Aorta (tissue), 5 donors: ENCODE results near the gene PEAR1. TPM values are rescaled to one million over a fixed set of nuclear protein-coding genes. Genes with fewer than 3 reads are reported as not detected.
"Not testable (repeated sequence)": the region's sequence is repeated elsewhere in the genome, so short reads cannot be mapped to it uniquely, and the experiment has no call there.

Source experiments
- ATAC-seq: fragments of 200-7000 bp; cut with Tn5 transposase; one replicate; pipeline ENCODE4 v1.9.1; 2022; ENCODE audit warnings: moderate library complexity; ENCODE audit not compliant: low FRiP score
- DNase-seq, 2 donors: peaks; one replicate each; pipeline ENCODE4 v3.0.0-alpha.2; 2020
- H3K27ac ChIP-seq, 2 donors: one replicate each; pipeline ENCODE4 v1.5.1; 2013; ENCODE audit warnings: low read length in 2 of 2, mild to moderate bottlenecking in 2 of 2, moderate library complexity in 2 of 2, control low read depth in 1 of 2, inconsistent platforms in 1 of 2, low read depth in 1 of 2
- H3K27me3 ChIP-seq, 2 donors: one replicate each; pipeline ENCODE4 v1.6.1; 2013; ENCODE audit warnings: control low read depth in 1 of 2, low read length in 1 of 2, mild to moderate bottlenecking in 1 of 2, moderate library complexity in 1 of 2; ENCODE audit not compliant: insufficient read depth in 2 of 2, control insufficient read depth in 1 of 2
- H3K36me3 ChIP-seq, 2 donors: one replicate each; pipeline ENCODE4 v1.6.1; 2013; ENCODE audit warnings: control low read depth in 1 of 2, low read length in 1 of 2, mild to moderate bottlenecking in 1 of 2; ENCODE audit not compliant: insufficient read depth in 2 of 2, control insufficient read depth in 1 of 2
- H3K4me1 ChIP-seq, 2 donors: one replicate each; pipeline ENCODE4 v1.6.1; 2013; ENCODE audit warnings: low read length in 2 of 2, control low read depth in 1 of 2, mild to moderate bottlenecking in 1 of 2, moderate library complexity in 1 of 2; ENCODE audit not compliant: insufficient read depth in 2 of 2, control insufficient read depth in 1 of 2
- H3K4me3 ChIP-seq, 2 donors: one replicate each; pipeline ENCODE4 v1.5.1; 2013; ENCODE audit warnings: low read length in 2 of 2, control low read depth in 1 of 2, mild to moderate bottlenecking in 1 of 2
- H3K9me3 ChIP-seq: one replicate; pipeline ENCODE4 v1.6.1; 2013; ENCODE audit warnings: mild to moderate bottlenecking, low read length; ENCODE audit not compliant: control insufficient read depth
- WGBS, 2 donors: extraction: QIAGEN DNeasy Blood & Tissue Kit; methylation state at CpG; one replicate each; pipeline ENCODE4 v1.1.7; 2013; 5-methylcytosine and 5-hydroxymethylcytosine counted together
- intact Hi-C, 2 donors: fragments of 100-400 bp; cut with DNase I; formaldehyde crosslinking; loops; one replicate each; pipeline versions ENCODE4 v1.14.2 to v1.15.0; 2022
- polyA plus RNA-seq, 2 donors: library from polyadenylated mRNA; stranded (reverse); fragments of 200-250 nt; gene quantifications; one replicate each; pipeline ENCODE4 v1.2.3, GENCODE V29; 2013
- total RNA-seq, 2 donors: library from RNA; stranded (reverse); fragmentation: NEBNext Ultra II Directional; extraction: Animal tissue kit (Norgen Biotek cat#: 25700); gene quantifications; one replicate each; pipeline ENCODE4 v1.2.1, GENCODE V29; 2021
- donor health status: healthy with polysubstance abuse.
- donor health status: Bipolar disorder and iron deficiency.
- donor health status: DM: no; HTN: no; CAD: no.
- donor health status: DM: no; HTN: no; CAD: no.
- donor health status: DM: yes; HTN: yes; CAD: no.

PEAR1 gene
- total and polyA plus RNA-seq, 4 donors: 5.6 to 46.6 (median 25.1) TPM

- intact Hi-C loops: no loop called here
- 19 to 21% methylated on average over 11 of the region's 11 CpGs for WGBS, 2 donors
- Histone ChIP-seq H3K9me3 (no peaks in the 10 kb centered on the region), H3K4me1 (no peaks in the 10 kb centered on the region), H3K36me3 (no peaks in the 10 kb centered on the region), H3K27me3 (peaks cover 0 to 3% of the 10 kb centered on the region in 2 donors), H3K4me3 (no peak overlapping the region), H3K27ac (no peak overlapping the region)
- DNase-seq: no peak
- ATAC-seq: no peak
Observed at GRCh38 chr1:156922986-156923669, 29.6 kb downstream of the PEAR1 start.

- WGBS, 2 donors: 2% methylated on average over 57 to 64 of the region's 64 CpGs
- no peaks in the 10 kb centered on the region for H3K36me3 ChIP-seq
- no peak overlapping the region for H3K4me3 ChIP-seq
- intact Hi-C loops: no loop called here
- no peaks in the 10 kb centered on the region for H3K4me1 ChIP-seq
- peaks cover 0 to 3% of the 10 kb centered on the region in 2 donors for H3K27me3 ChIP-seq
- H3K27ac ChIP-seq: no peak overlapping the region
- no peak for DNase-seq
- H3K9me3 ChIP-seq: no peaks in the 10 kb centered on the region
- no peak for ATAC-seq
Observed at GRCh38 chr1:156923670-156924477, 30.4 kb downstream of the PEAR1 start.

GRCh38 chr1:156924478-156925153, 31.1 kb downstream of the PEAR1 start:
- no peaks in the 10 kb centered on the region for H3K9me3 ChIP-seq
- H3K27ac ChIP-seq: no peak overlapping the region
- intact Hi-C loops: loop anchor here in 1 of 2 donors (5.0 kb wide), 2 partner anchors 32 to 87 kb away; partner anchors contain the start of gene PEAR1
- H3K36me3 ChIP-seq: no peaks in the 10 kb centered on the region
- ATAC-seq: no peak
- H3K4me1 ChIP-seq: no peaks in the 10 kb centered on the region
- no peak overlapping the region for H3K4me3 ChIP-seq
- H3K27me3 ChIP-seq: peaks cover 0 to 3% of the 10 kb centered on the region in 2 donors
- no peak for DNase-seq
- WGBS, 2 donors: 47 to 50% methylated on average over 22 of the region's 22 CpGs

DNA sequence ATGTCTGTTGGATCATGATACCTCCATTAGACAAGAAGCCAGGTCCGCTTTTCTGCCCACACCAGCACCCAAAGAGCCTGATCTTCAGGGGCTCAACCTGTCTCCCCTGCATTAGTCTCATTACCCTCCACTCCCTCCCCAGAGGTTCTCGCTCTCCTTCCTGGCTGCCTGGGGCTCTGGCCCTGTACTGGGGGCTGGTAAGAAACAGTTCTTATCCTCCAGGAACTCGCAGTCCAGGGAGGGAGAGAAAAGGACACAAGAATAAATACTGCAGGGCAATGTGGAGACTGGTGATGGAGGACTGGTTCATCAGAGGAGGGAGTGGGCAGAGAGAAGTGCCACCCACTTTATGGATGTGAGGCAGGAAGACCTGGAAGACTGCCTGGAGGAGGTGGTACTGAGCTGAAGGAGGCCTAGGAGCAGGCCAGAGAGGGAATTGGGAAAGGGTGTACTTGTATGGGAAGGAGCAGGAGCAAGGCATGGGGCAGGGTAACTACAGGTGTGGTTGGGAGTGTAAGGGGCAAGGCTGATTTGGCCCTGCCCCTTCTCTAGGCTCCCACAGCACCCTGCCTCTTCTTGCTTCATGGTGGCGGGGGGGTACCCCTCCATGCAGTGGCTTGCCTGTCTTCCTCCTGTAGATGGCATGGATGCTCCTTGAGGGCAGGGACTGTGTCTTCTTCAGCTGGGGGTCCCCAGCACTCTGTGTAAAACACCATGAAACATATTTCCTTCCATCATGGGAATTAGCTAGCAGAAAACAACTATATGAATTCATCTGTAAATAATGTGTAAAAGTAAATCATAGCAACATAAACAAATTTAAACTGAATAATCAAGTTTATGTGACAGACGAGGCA, 31.9 kb downstream of the PEAR1 start:
- ATAC-seq: no peak

DNA sequence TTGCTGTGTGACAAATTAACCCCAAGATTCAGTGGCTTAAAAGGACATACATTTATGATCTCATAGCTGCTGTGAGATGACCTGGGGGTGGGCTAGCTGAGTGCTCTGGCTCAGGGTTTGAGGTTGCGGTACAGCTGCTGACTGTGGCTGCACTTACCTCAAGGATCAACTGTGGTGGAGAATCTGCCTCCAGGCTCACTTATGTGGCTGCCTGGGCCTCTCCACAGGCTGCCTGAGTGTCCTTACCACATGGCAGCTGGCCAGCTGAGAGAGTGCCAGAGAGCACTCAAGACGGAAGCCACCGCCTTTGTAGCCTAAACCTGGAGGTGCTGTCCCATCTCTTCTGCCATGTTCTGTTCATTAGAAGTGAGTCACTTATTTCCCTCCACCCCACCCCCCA, 32.7 kb downstream of the PEAR1 start:
- intact Hi-C loops: loop anchor here in 1 of 2 donors (5.0 kb wide), 2 partner anchors 34 to 89 kb away; partner anchors contain the start of gene PEAR1
- Histone ChIP-seq H3K36me3 (no peaks in the 10 kb centered on the region), H3K4me3 (no peak overlapping the region), H3K9me3 (no peaks in the 10 kb centered on the region), H3K4me1 (no peaks in the 10 kb centered on the region), H3K27me3 (peaks cover 0 to 2% of the 10 kb centered on the region in 2 donors), H3K27ac (no peak overlapping the region)
- WGBS, 2 donors: 57 to 64% methylated on average over 3 of the region's 3 CpGs
- DNase-seq: peak; percentile 67 to 75
- ATAC-seq: no peak

More for the DNA sequence above, 31.9 kb downstream of the PEAR1 start:
- Histone ChIP-seq H3K4me1 (no peaks in the 10 kb centered on the region), H3K27me3 (peaks cover 0 to 3% of the 10 kb centered on the region in 2 donors), H3K36me3 (no peaks in the 10 kb centered on the region), H3K27ac (no peak overlapping the region), H3K9me3 (no peaks in the 10 kb centered on the region), H3K4me3 (no peak overlapping the region)
- intact Hi-C loops: loop anchor here in 1 of 2 donors (5.0 kb wide), 2 partner anchors 33 to 88 kb away; partner anchors contain the start of gene PEAR1
- WGBS, 2 donors: 86 to 90% methylated on average over 5 of the region's 5 CpGs
- no peak for DNase-seq

- ATAC-seq, H3K9me3 ChIP-seq, H3K4me3 ChIP-seq, H3K27me3 ChIP-seq, H3K36me3 ChIP-seq, H3K4me1 ChIP-seq, H3K27ac ChIP-seq: not testable (repeated sequence)
- DNase-seq: peak in 1 of 2 donors; percentile 27
- intact Hi-C loops: loop anchor here in 1 of 2 donors (5.0 kb wide), 2 partner anchors 34 to 89 kb away; partner anchors contain the start of gene PEAR1
- WGBS, 2 donors: 83 to 85% methylated on average over 6 of the region's 6 CpGs
Observed at GRCh38 chr1:156926695-156927094, 33.2 kb downstream of the PEAR1 start.

GRCh38 chr1:156927215-156928042, 33.9 kb downstream of the PEAR1 start:
- ATAC-seq: peak; percentile 53
- H3K9me3 ChIP-seq: no peaks in the 10 kb centered on the region
- H3K4me1 ChIP-seq: no peaks in the 10 kb centered on the region
- WGBS, 2 donors: 4 to 6% methylated on average over 62 to 64 of the region's 64 CpGs
- no peak overlapping the region for H3K4me3 ChIP-seq
- H3K36me3 ChIP-seq: no peaks in the 10 kb centered on the region
- H3K27me3 ChIP-seq: peaks cover 0 to 2% of the 10 kb centered on the region in 2 donors
- H3K27ac ChIP-seq: no peak overlapping the region
- DNase-seq: peak; percentile 82 to 91
- intact Hi-C loops: loop anchor here in 1 of 2 donors (5.0 kb wide), 2 partner anchors 35 to 90 kb away; partner anchors contain the start of gene PEAR1
